AG09319 (cell line): ENCODE data around the gene PRR7.

Experiments
- DNase-seq: peaks from one replicate; pipeline ENCODE4 v3.0.0-alpha.2; 2010; ENCODE audit warnings: low read depth; ENCODE audit errors: extremely low read depth
- CTCF ChIP-seq: IDR thresholded peaks from 2 replicates; pipeline ENCODE4 v1.5.1; 2011; ENCODE audit warnings: low read depth, mild to moderate bottlenecking, inconsistent platforms, low read length, moderate library complexity

The PRR7 gene

GRCh38 chr5:177440211-177440989, 6.2 kb upstream of the PRR7 start:
- TF ChIP-seq CTCF: no peak
- no peak for DNase-seq

GRCh38 chr5:177440990-177441780, 5.4 kb upstream of the PRR7 start:
- no peak for DNase-seq
- no peak for TF ChIP-seq CTCF

- TF ChIP-seq CTCF: no peak
- DNase-seq: no peak
These were observed 4.4 kb upstream of the PRR7 start for GRCh38 chr5:177442066-177442826.

- no peak for TF ChIP-seq CTCF
- DNase-seq: no peak
These were observed 3.2 kb upstream of the PRR7 start for GRCh38 chr5:177443144-177443983.

GRCh38 chr5:177444106-177445051, 2.2 kb upstream of the PRR7 start:
- DNase-seq: no peak
- no peak for TF ChIP-seq CTCF
